Parathyroid adenoma (tissue), 2 donors: ENCODE data around the gene IGFBP4.

ENCODE experiments used
- H2AFZ ChIP-seq: fragments of 300-600 bp; sonication (generic); one replicate; pipeline ENCODE4 v1.7.0; 2017; ENCODE audit warnings: antibody characterized with exemption, mild to moderate bottlenecking
- H3K27ac ChIP-seq: fragments of 300-600 bp; sonication (generic); one replicate; pipeline ENCODE4 v1.7.0; 2017
- H3K27me3 ChIP-seq: fragments of 300-600 bp; sonication (generic); one replicate; pipeline ENCODE4 v1.7.0; 2017; ENCODE audit warnings: low read length; ENCODE audit not compliant: control insufficient read depth, insufficient read depth
- H3K36me3 ChIP-seq: fragments of 300-600 bp; sonication (generic); one replicate; pipeline ENCODE4 v1.7.0; 2017; ENCODE audit warnings: low read length; ENCODE audit not compliant: control insufficient read depth, insufficient read depth
- H3K4me1 ChIP-seq: fragments of 300-600 bp; sonication (generic); one replicate; pipeline ENCODE4 v1.7.0; 2017; ENCODE audit warnings: control low read depth
- H3K4me2 ChIP-seq: fragments of 300-600 bp; sonication (generic); one replicate; pipeline ENCODE4 v1.7.0; 2017; ENCODE audit warnings: low read length
- H3K4me3 ChIP-seq: fragments of 300-600 bp; sonication (generic); one replicate; pipeline ENCODE4 v1.7.0; 2017; ENCODE audit warnings: low read depth, low read length
- H3K79me2 ChIP-seq: fragments of 300-600 bp; sonication (generic); one replicate; pipeline ENCODE4 v1.7.0; 2017; ENCODE audit warnings: control low read depth
- H3K9ac ChIP-seq: fragments of 300-600 bp; sonication (generic); one replicate; pipeline ENCODE4 v1.7.0; 2017; ENCODE audit warnings: mild to moderate bottlenecking
- H3K9me3 ChIP-seq: fragments of 300-600 bp; sonication (generic); one replicate; pipeline ENCODE4 v1.7.0; 2017; ENCODE audit warnings: low read length; ENCODE audit not compliant: control insufficient read depth
- CTCF ChIP-seq: fragments of 300-600 bp; sonication (generic); IDR thresholded peaks from one replicate; pipeline ENCODE4 v1.7.0; 2017; ENCODE audit warnings: antibody characterized with exemption, mild to moderate bottlenecking
- donor health status: primary hyperparathyroidism.

Gene IGFBP4

GRCh38 chr17:40460968-40461731 is 17.9 kb downstream of the IGFBP4 start:
- Histone ChIP-seq H3K27me3 (no peaks in the 10 kb centered on the region), H3K4me1 (no peaks in the 10 kb centered on the region), H3K4me3 (no peak overlapping the region), H3K9me3 (no peaks in the 10 kb centered on the region), H3K36me3 (no peaks in the 10 kb centered on the region), H2AFZ (no peak overlapping the region), H3K27ac (no peak overlapping the region), H3K9ac (no peak overlapping the region), H3K4me2 (no peak overlapping the region), H3K79me2 (no peaks in the 10 kb centered on the region)
- TF ChIP-seq CTCF: no peak

- H3K27ac ChIP-seq: no peak overlapping the region
- H3K4me3 ChIP-seq: no peak overlapping the region
- no peak overlapping the region for H3K4me2 ChIP-seq
- H3K4me1 ChIP-seq: no peaks in the 10 kb centered on the region
- H3K27me3 ChIP-seq: no peaks in the 10 kb centered on the region
- H3K9me3 ChIP-seq: no peaks in the 10 kb centered on the region
- no peak overlapping the region for H3K9ac ChIP-seq
- H3K79me2 ChIP-seq: no peaks in the 10 kb centered on the region
- H3K36me3 ChIP-seq: no peaks in the 10 kb centered on the region
- no peak overlapping the region for H2AFZ ChIP-seq
- no peak for TF ChIP-seq CTCF
Measured at GRCh38 chr17:40461732-40462342, 18.6 kb downstream of the IGFBP4 start.

GRCh38 chr17:40462343-40463121 is 19.3 kb downstream of the IGFBP4 start:
- H3K9ac ChIP-seq: no peak overlapping the region

GRCh38 chr17:40463122-40463550 is 19.9 kb downstream of the IGFBP4 start:
- H2AFZ ChIP-seq: no peak overlapping the region
- H3K27ac ChIP-seq: no peak overlapping the region
- TF ChIP-seq CTCF: no peak
- no peaks in the 10 kb centered on the region for H3K79me2 ChIP-seq
- H3K4me2 ChIP-seq: no peak overlapping the region
- H3K36me3 ChIP-seq: no peaks in the 10 kb centered on the region
- H3K4me3 ChIP-seq: no peak overlapping the region
- H3K9me3 ChIP-seq: no peaks in the 10 kb centered on the region
- H3K4me1 ChIP-seq: no peaks in the 10 kb centered on the region
- H3K9ac ChIP-seq: no peak overlapping the region
- H3K27me3 ChIP-seq: no peaks in the 10 kb centered on the region

More at GRCh38 chr17:40462343-40463121, 19.3 kb downstream of the IGFBP4 start:
- TF ChIP-seq CTCF: no peak
- H3K27me3 ChIP-seq: no peaks in the 10 kb centered on the region
- no peak overlapping the region for H3K4me3 ChIP-seq
- no peaks in the 10 kb centered on the region for H3K79me2 ChIP-seq
- no peak overlapping the region for H2AFZ ChIP-seq
- no peak overlapping the region for H3K27ac ChIP-seq
- no peaks in the 10 kb centered on the region for H3K9me3 ChIP-seq
- no peaks in the 10 kb centered on the region for H3K36me3 ChIP-seq
- H3K4me1 ChIP-seq: no peaks in the 10 kb centered on the region
- H3K4me2 ChIP-seq: no peak overlapping the region
